GM10266 (cell line): ENCODE results near the gene RAPGEF2.
A peak's percentile ranks its signal among the peaks of the same experiment; 100 is the strongest.

ENCODE experiments used
- DNase-seq: peaks from one replicate; pipeline ENCODE4 v3.0.0; 2012; ENCODE audit errors: extremely low spot score
- TF ChIP-seq, protein P1 (sequence below): IDR thresholded peaks from 2 replicates; pipeline ENCODE4 v1.5.1; 2012; ENCODE audit warnings: mild to moderate bottlenecking, low read depth; ENCODE audit not compliant: control insufficient read depth, insufficient read depth; ENCODE audit errors: missing control alignments

RAPGEF2 gene

DNA sequence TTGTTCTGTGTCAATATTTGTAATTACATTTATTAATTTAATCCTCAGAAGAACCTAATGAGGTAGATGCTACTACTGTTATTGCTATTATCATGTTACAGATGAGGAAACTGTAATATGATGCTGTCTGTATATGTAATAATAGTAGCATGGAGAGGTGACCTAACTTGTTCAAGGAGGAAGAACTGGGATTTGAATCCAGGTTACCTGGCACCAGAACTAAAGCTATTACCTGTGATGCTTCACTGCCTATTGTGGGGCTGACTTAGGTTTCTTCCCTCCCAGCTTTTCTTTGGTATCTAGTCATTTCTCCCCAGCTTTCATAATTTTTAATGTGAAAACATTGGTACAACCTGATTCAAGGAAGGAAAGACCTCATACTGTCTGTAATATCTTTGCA, 43.6 kb downstream of the RAPGEF2 start:
- TF ChIP-seq, protein P1, sequence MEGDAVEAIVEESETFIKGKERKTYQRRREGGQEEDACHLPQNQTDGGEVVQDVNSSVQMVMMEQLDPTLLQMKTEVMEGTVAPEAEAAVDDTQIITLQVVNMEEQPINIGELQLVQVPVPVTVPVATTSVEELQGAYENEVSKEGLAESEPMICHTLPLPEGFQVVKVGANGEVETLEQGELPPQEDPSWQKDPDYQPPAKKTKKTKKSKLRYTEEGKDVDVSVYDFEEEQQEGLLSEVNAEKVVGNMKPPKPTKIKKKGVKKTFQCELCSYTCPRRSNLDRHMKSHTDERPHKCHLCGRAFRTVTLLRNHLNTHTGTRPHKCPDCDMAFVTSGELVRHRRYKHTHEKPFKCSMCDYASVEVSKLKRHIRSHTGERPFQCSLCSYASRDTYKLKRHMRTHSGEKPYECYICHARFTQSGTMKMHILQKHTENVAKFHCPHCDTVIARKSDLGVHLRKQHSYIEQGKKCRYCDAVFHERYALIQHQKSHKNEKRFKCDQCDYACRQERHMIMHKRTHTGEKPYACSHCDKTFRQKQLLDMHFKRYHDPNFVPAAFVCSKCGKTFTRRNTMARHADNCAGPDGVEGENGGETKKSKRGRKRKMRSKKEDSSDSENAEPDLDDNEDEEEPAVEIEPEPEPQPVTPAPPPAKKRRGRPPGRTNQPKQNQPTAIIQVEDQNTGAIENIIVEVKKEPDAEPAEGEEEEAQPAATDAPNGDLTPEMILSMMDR = no peak
- no peak for DNase-seq

DNA sequence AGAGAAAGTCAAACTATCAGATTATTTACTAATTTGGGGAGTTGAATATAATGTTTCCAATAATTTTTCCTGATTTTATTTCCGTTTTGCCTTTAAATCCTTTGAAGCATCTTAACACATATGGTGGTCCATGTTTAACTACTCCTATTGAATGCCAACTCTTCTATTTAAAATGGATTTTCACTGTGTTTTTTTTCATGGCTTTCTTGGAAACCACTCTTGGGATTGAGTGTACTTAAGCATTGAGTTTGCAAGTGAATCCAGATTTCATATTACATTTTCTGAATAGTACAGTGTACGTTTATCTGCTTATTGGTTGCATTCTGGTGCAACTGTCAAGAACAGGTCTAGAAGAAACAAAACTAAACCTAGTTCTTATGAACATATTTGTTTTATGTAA, 45.6 kb downstream of the RAPGEF2 start:
- TF ChIP-seq, protein P1 = no peak
- no peak for DNase-seq

DNA sequence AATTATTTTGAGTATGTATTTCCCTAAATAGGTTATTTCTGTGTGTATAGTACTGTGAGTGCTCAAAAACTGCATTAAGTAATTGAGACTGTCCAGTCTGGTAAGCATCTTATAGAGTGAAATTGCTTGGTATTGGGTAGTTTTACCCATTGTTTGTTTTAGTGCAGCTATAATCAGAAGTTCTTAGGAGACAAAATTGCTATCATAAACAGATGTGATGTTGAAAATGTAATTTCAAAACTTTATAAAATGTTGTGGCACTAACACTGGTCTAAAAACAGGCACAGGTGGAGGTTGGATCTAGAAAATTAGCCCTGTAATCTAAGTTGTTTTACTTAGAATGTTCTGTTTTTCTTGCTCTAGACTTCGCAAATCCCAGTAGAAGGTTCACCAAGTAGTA, 46.8 kb downstream of the RAPGEF2 start:
- TF ChIP-seq, protein P1 = no peak
- DNase-seq = no peak

DNA sequence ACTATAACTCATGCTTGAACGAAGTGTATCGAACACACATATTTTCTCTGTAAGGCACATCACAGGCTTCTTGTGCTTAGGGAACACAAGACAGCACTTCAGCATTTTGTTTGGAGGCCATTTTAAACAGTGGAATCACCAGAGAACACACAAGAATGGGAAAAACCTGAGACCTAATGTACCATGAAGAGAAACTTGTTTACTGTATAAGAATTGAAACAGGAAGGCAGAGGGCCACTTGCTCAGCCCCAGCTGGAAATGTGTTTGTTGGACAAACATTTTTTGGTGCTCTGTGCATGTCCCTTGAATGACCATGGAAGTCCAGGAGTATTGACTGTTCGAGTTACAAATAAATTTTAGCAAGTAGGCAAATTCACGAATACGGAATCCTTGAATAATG, 47.5 kb downstream of the RAPGEF2 start:
- TF ChIP-seq, protein P1 = no peak
- DNase-seq = no peak

DNA sequence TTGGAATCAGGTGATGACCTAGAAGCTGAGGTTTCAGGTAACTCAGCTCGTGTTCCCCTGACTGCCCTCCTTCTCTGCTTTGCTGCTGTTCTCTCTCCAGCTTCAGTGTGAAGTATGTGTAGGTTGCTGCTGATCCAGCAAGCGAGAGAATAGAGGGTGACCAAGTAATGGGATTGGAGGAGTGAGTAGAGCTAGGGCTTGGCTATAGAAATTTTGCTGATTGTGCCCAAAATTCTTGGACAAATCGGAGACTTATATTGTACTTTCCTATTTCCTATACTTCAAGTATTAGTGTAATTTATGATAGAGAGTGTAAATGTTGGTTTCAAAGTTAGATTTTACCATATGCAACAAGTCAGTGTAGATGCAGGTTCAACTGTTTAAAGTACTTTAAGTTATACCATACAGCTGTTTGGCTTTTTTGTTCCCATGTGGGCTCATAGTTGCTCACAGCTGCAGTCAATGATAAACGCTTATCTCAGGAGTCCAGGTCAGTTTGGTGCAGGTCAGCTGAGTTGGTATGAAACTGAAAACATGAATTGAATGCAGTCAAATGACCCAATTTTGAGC, 48.0 kb downstream of the RAPGEF2 start:
- TF ChIP-seq, protein P1 = no peak
- DNase-seq = peak; percentile 10

DNA sequence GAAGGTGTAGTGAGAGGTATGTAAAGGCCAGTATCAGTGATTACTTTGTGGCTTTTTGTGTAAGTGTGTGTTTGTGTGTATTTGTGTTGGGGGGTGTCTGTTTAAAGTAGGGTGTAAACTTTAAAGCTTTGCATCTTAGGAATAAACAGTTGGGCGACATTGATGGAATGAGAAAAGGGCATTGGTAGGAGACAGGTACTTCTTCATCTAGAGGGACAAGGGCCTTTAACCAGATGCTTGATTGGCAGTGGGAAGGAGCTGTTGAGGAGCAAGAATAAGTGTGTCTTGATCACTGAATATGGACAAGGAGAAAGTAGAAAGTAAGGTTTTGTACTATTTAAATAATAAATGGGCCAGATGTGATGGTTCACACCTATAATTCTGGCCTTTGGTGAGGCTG, 48.8 kb downstream of the RAPGEF2 start:
- no peak for DNase-seq
- TF ChIP-seq, protein P1 = no peak

DNA sequence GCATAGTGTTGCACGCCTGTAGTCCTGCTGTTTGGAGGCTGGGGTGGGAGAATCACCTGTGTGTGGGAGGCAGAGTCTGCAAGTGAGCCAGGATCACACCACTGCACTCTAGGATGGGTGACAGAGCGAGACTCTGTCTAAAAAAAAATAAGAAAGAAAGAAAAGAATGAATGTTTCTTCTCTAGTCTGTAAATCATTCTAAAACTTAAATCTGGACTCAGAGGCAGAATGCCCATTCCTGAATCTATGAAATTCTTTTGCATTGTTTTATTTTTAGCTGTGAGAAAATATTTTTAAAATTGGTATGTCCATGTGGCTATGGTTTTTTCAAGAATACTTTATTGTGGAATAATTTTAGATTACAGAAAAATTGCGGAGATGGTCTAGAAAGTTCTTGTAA, 49.3 kb downstream of the RAPGEF2 start:
- TF ChIP-seq, protein P1 = no peak
- DNase-seq = no peak
